Measurements from ENCODE around the gene RAB3D.
A peak's percentile ranks its signal among the peaks of the same experiment; 100 is the strongest.

Gene RAB3D

DNA sequence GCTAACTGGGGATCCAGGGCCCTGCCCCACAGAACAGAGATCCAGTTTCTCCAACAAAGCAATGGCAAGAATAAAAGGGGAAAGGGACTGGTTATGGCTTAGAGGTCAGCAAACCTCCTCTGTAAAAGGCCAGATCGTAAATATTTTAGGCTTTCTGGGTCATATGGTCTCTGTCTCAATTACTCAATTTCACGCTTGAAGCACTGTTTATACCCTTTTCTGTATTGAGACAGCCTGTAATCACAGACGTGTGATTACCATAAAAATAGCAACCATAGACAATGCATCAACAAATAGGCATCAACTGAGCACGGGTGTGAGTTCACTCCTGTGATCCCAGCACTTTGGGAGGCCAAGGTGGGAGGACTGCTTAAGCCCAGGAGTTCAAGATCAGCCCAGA, 9.3 kb downstream of the RAB3D start:
- H3K9me3 ChIP-seq (ENCODE audit: control extremely low read depth in 1 of 5, control insufficient read depth in 4 of 5, insufficient read depth in 2 of 5, low read depth in 1 of 5, low read length in 4 of 5) = no peaks in the 10 kb centered on the region
- H3K36me3 ChIP-seq (ENCODE audit: control insufficient read depth in 4 of 4, insufficient read depth in 4 of 4, low read length in 3 of 4) = peaks cover 3 to 77% (median 19%) of the 10 kb centered on the region in 4 experiments
- H3K4me3 ChIP-seq (ENCODE audit: control insufficient read depth in 1 of 7, extremely low read depth in 1 of 7, insufficient read depth in 4 of 7, low read depth in 2 of 7, low read length in 6 of 7) = no peak overlapping the region
- ChIA-PET CTCF (interaction anchor here (1.6 kb wide), 1 partner anchor 33 kb away, joined by 5 read pairs; no protein-coding TSS in a partner anchor), POLR2A (no interaction called here)
- H3K4me1 ChIP-seq (ENCODE audit: control extremely low read depth in 1 of 4, control insufficient read depth in 4 of 4, insufficient read depth in 4 of 4, low read length in 3 of 4) = peaks cover 2 to 17% (median 15%) of the 10 kb centered on the region in 4 experiments
- DNase-seq = no peak
- no peaks in the 10 kb centered on the region for H3K27me3 ChIP-seq (replicated peaks in 2 of 5; ENCODE audit: control insufficient read depth in 4 of 5, insufficient read depth in 5 of 5, low read length in 4 of 5)
- 91% methylated on average over 4 of the region's 4 CpGs for WGBS (ENCODE audit: insufficient coverage)
- H3K27ac ChIP-seq (ENCODE audit: insufficient read depth in 1 of 2, low read depth in 1 of 2, low read length in 2 of 2, poor library complexity in 1 of 2, severe bottlenecking in 2 of 2) = no peak overlapping the region

DNA sequence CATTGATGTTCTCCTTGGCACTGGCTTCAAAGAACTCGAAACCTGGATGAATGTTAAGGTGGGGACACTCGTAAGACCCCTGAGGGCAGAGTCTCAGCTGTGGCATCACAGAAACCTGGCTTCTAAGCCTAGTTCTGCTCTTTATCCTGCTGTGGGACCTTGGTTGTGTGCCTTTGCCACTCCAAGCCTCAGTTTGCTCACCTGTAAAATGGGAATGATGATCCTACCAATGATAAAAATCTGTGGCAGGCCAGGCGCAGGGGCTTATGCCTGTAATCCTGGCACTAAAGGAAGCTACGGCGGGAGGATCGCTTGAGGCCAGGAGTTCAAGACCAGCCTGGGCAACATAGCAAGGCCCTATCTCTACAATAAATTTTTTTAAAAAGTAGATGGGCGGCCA, 13.9 kb downstream of the RAB3D start:
- H3K27ac ChIP-seq (ENCODE audit: insufficient read depth in 1 of 2, low read depth in 1 of 2, low read length in 2 of 2, poor library complexity in 1 of 2, severe bottlenecking in 2 of 2) = peak overlapping the region; percentile 42 to 49
- CTCF ChIA-PET = interaction anchor here (1.2 to 1.7 kb wide), 7 partner anchors 8 to 83 kb away, joined by 3 to 7 read pairs (median 4); partner anchors contain the start of gene SWSAP1
- POLR2A ChIA-PET = interaction anchor here (1.6 kb wide), 1 partner anchor 30 kb away, joined by 5 read pairs; the partner anchor contains the start of gene TSPAN16
- H3K27me3 ChIP-seq (replicated peaks in 2 of 5; ENCODE audit: control insufficient read depth in 4 of 5, insufficient read depth in 5 of 5, low read length in 4 of 5) = no peaks in the 10 kb centered on the region
- no peak for DNase-seq
- peaks cover 3 to 46% (median 11%) of the 10 kb centered on the region in 4 experiments for H3K36me3 ChIP-seq (ENCODE audit: control insufficient read depth in 4 of 4, insufficient read depth in 4 of 4, low read length in 3 of 4)
- H3K4me1 ChIP-seq (ENCODE audit: control extremely low read depth in 1 of 4, control insufficient read depth in 4 of 4, insufficient read depth in 4 of 4, low read length in 3 of 4) = peaks cover 26 to 63% (median 61%) of the 10 kb centered on the region in 4 experiments
- H3K9me3 ChIP-seq (ENCODE audit: control extremely low read depth in 1 of 5, control insufficient read depth in 4 of 5, insufficient read depth in 2 of 5, low read depth in 1 of 5, low read length in 4 of 5) = no peaks in the 10 kb centered on the region
- H3K4me3 ChIP-seq (ENCODE audit: control insufficient read depth in 1 of 7, extremely low read depth in 1 of 7, insufficient read depth in 4 of 7, low read depth in 2 of 7, low read length in 6 of 7) = no peak overlapping the region
- 93% methylated on average over 5 of the region's 7 CpGs for WGBS (ENCODE audit: insufficient coverage)

DNA sequence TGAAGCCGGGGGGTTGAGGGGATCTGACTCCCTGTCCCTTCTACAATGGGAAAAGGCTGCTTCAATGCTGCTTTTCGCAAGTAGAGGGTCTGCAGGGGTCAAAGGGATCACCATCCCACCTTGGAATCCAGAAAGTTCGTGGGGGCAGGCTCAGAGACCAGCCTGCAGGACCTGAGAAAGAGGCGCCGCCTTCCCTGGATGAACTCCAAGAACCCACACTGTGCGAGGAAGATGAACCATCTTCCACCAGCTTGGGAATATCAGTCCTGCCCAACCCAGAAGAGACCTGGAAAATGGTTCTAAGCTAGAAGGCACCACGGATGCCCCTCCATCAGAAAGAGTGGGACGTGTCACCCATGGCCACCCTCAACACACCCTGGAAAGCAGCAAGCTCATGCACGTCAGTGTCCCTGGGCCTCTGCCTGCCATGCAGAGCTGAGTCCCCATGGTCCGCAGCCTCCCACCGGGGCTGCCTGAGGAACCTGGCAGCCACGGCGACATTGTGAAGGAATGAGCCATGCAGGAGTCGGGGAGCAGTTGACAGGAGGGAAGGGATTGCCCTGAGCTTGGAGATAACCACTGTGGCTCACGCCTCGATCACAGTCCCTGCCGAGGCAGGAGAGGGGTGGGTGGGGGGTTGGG, 14.6 kb downstream of the RAB3D start:
- H3K27ac ChIP-seq (ENCODE audit: insufficient read depth in 1 of 2, low read depth in 1 of 2, low read length in 2 of 2, poor library complexity in 1 of 2, severe bottlenecking in 2 of 2) = peak overlapping the region; percentile 87 to 94
- no peaks in the 10 kb centered on the region for H3K9me3 ChIP-seq (ENCODE audit: control extremely low read depth in 1 of 5, control insufficient read depth in 4 of 5, insufficient read depth in 2 of 5, low read depth in 1 of 5, low read length in 4 of 5)
- CTCF ChIA-PET = interaction anchor here (0.5 to 2.8 kb wide), 10 partner anchors 8 to 82 kb away, joined by 3 to 18 read pairs (median 4); partner anchors contain the start of genes SWSAP1 and TSPAN16
- peak overlapping the region in 2 of 7 experiments; percentile 32 for H3K4me3 ChIP-seq (ENCODE audit: control insufficient read depth in 1 of 7, extremely low read depth in 1 of 7, insufficient read depth in 4 of 7, low read depth in 2 of 7, low read length in 6 of 7)
- peaks cover 26 to 68% (median 67%) of the 10 kb centered on the region in 4 experiments for H3K4me1 ChIP-seq (ENCODE audit: control extremely low read depth in 1 of 4, control insufficient read depth in 4 of 4, insufficient read depth in 4 of 4, low read length in 3 of 4)
- H3K36me3 ChIP-seq (ENCODE audit: control insufficient read depth in 4 of 4, insufficient read depth in 4 of 4, low read length in 3 of 4) = peaks cover 3 to 41% (median 8%) of the 10 kb centered on the region in 4 experiments
- no peaks in the 10 kb centered on the region for H3K27me3 ChIP-seq (replicated peaks in 2 of 5; ENCODE audit: control insufficient read depth in 4 of 5, insufficient read depth in 5 of 5, low read length in 4 of 5)
- POLR2A ChIA-PET = interaction anchor here (0.8 to 3.0 kb wide), 3 partner anchors 13 to 29 kb away, joined by 3 to 15 read pairs (median 5); partner anchors contain the start of genes RAB3D and TSPAN16
- peak in 1 of 3 donors; percentile 30 for DNase-seq
- 67% methylated on average over 8 of the region's 17 CpGs for WGBS (ENCODE audit: insufficient coverage)

DNA sequence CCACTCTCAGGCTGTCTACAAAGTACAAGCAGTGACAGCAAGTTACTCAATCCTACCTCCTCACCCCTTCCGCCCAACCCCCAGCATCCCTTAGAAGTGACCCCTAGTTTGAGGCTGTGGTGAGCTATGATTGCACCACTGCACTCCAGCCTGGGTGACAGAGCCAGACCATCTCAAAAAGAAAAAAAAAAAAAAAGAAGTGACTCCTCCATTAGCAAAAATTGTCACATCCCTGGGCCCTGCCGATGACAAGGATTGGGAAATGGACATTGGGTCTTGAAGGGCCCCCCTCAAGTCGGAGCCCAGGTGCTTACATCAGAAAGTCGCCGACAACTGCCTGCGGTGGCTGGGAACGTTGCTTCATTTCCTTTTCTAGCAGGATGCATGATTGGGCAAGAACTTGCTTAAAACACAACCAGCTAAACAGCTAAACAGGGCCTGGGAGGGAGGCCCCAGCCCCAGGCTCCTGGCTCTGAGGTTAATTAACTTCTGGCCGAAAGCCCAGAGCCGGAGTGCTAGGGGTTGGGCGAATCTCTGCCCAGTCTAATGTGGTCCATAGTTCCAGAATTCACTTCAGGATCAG, 15.3 kb downstream of the RAB3D start:
- POLR2A ChIA-PET = interaction anchor here (0.8 to 3.0 kb wide), 3 partner anchors 13 to 28 kb away, joined by 3 to 15 read pairs (median 5); partner anchors contain the start of genes RAB3D and TSPAN16
- H3K4me3 ChIP-seq (ENCODE audit: control insufficient read depth in 1 of 7, extremely low read depth in 1 of 7, insufficient read depth in 4 of 7, low read depth in 2 of 7, low read length in 6 of 7) = peak overlapping the region in 4 of 7 experiments; percentile 36 to 54 (median 48)
- peak; percentile 95 to 98 (median 98) for DNase-seq

DNA sequence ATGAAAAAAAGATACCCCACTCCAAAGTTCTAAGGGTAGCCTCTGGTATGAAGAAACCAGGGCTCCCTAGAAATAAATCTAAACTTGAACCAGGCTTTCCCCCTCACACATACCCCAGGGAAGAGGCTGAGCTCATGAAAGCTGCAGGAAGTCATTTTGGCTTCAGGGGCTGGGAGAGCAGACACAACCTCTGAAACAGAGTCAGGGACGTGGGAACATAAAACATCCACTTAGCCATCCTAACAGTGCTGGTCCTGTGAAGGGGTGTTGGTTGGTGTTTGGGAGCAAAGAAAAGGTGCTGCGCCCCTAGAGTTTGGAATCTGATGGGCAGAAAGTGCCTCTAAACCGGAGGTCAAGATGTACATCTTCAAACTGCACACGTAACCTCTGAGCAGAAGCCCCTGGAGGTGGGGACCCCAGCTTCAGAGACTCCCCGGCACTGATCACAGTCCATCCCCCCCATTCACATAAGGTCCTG, 15.8 kb downstream of the RAB3D start:
- Histone ChIP-seq H3K4me3 (ENCODE audit: control insufficient read depth in 1 of 7, extremely low read depth in 1 of 7, insufficient read depth in 4 of 7, low read depth in 2 of 7, low read length in 6 of 7) (peak overlapping the region in 5 of 7 experiments; percentile 10 to 54 (median 47)), H3K9me3 (ENCODE audit: control extremely low read depth in 1 of 5, control insufficient read depth in 4 of 5, insufficient read depth in 2 of 5, low read depth in 1 of 5, low read length in 4 of 5) (no peaks in the 10 kb centered on the region), H3K27ac (ENCODE audit: insufficient read depth in 1 of 2, low read depth in 1 of 2, low read length in 2 of 2, poor library complexity in 1 of 2, severe bottlenecking in 2 of 2) (peak overlapping the region; percentile 87 to 94), H3K4me1 (ENCODE audit: control extremely low read depth in 1 of 4, control insufficient read depth in 4 of 4, insufficient read depth in 4 of 4, low read length in 3 of 4) (peaks cover 26 to 77% (median 75%) of the 10 kb centered on the region in 4 experiments), H3K36me3 (ENCODE audit: control insufficient read depth in 4 of 4, insufficient read depth in 4 of 4, low read length in 3 of 4) (peaks cover 3 to 32% (median 8%) of the 10 kb centered on the region in 4 experiments), H3K27me3 (replicated peaks in 2 of 5; ENCODE audit: control insufficient read depth in 4 of 5, insufficient read depth in 5 of 5, low read length in 4 of 5) (no peaks in the 10 kb centered on the region)
- peak in 1 of 3 donors; percentile 27 for DNase-seq
- ChIA-PET POLR2A (interaction anchor here (1.0 to 3.0 kb wide), 2 partner anchors 16 to 51 kb away, joined by 3 to 15 read pairs; partner anchors contain the start of genes RAB3D and SWSAP1), CTCF (interaction anchor here (1.1 to 2.8 kb wide), 7 partner anchors 11 to 59 kb away, joined by 3 to 18 read pairs (median 4); no protein-coding TSS in a partner anchor)
- 59% methylated on average over 3 of the region's 5 CpGs for WGBS (ENCODE audit: insufficient coverage)

More for the DNA sequence above, 15.3 kb downstream of the RAB3D start:
- Histone ChIP-seq H3K4me1 (ENCODE audit: control extremely low read depth in 1 of 4, control insufficient read depth in 4 of 4, insufficient read depth in 4 of 4, low read length in 3 of 4) (peaks cover 26 to 73% (median 70%) of the 10 kb centered on the region in 4 experiments), H3K27ac (ENCODE audit: insufficient read depth in 1 of 2, low read depth in 1 of 2, low read length in 2 of 2, poor library complexity in 1 of 2, severe bottlenecking in 2 of 2) (peak overlapping the region; percentile 87 to 94), H3K36me3 (ENCODE audit: control insufficient read depth in 4 of 4, insufficient read depth in 4 of 4, low read length in 3 of 4) (peaks cover 3 to 36% (median 8%) of the 10 kb centered on the region in 4 experiments), H3K9me3 (ENCODE audit: control extremely low read depth in 1 of 5, control insufficient read depth in 4 of 5, insufficient read depth in 2 of 5, low read depth in 1 of 5, low read length in 4 of 5) (no peaks in the 10 kb centered on the region), H3K27me3 (replicated peaks in 2 of 5; ENCODE audit: control insufficient read depth in 4 of 5, insufficient read depth in 5 of 5, low read length in 4 of 5) (no peaks in the 10 kb centered on the region)
- CTCF ChIA-PET = interaction anchor here (0.9 to 2.8 kb wide), 7 partner anchors 9 to 59 kb away, joined by 3 to 18 read pairs (median 4); no protein-coding TSS in a partner anchor
- WGBS (ENCODE audit: insufficient coverage) = 0% methylated on average over 9 of the region's 10 CpGs

DNA sequence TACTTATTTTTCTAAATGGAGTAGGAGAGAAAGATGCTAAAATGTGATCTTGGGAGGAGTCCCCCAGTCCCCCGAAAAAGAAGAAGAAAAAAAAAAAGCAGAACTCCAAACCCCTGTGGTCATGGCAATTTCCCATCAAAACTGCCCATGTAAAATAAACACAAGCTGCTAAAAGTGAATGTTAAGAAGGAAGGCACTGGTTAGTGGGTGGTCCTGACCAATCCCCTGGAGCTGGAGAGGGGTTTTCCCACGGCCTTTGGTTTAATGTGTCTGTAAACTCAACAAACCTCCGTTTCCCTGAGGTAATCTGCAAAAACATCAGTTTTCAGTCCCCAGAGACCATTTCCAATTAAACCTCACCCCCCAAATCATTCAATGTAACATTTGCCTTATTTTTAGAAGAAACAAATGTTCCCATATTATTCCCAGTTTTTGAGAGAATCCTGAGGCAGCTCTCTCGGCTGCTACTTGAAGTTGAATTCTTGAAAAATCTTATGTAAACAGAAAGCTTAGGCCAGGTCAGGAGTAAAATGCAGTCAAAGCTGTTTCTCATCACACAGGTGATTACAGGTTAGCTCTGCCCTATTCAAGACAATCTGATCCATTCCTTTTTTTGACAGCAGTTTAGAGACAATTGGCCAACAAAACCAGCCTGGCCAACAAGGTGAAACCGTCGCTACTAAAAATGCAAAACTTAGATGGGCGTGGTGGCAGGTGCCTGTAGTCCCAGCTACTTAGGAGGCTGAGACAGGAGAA, 17.0 kb downstream of the RAB3D start:
- Histone ChIP-seq H3K4me3 (ENCODE audit: control insufficient read depth in 1 of 7, extremely low read depth in 1 of 7, insufficient read depth in 4 of 7, low read depth in 2 of 7, low read length in 6 of 7) (peak overlapping the region in 3 of 7 experiments; percentile 0 to 42 (median 42)), H3K27ac (ENCODE audit: insufficient read depth in 1 of 2, low read depth in 1 of 2, low read length in 2 of 2, poor library complexity in 1 of 2, severe bottlenecking in 2 of 2) (peak overlapping the region; percentile 87 to 94), H3K36me3 (ENCODE audit: control insufficient read depth in 4 of 4, insufficient read depth in 4 of 4, low read length in 3 of 4) (peaks cover 3 to 22% (median 7%) of the 10 kb centered on the region in 4 experiments), H3K27me3 (replicated peaks in 2 of 5; ENCODE audit: control insufficient read depth in 4 of 5, insufficient read depth in 5 of 5, low read length in 4 of 5) (no peaks in the 10 kb centered on the region), H3K9me3 (ENCODE audit: control extremely low read depth in 1 of 5, control insufficient read depth in 4 of 5, insufficient read depth in 2 of 5, low read depth in 1 of 5, low read length in 4 of 5) (no peaks in the 10 kb centered on the region), H3K4me1 (ENCODE audit: control extremely low read depth in 1 of 4, control insufficient read depth in 4 of 4, insufficient read depth in 4 of 4, low read length in 3 of 4) (peaks cover 26 to 86% (median 80%) of the 10 kb centered on the region in 4 experiments)
- ChIA-PET CTCF (interaction anchor here (0.8 to 2.8 kb wide), 15 partner anchors 10 to 160 kb away, joined by 3 to 18 read pairs (median 5); partner anchors contain the start of genes CCDC159, SWSAP1 and TMEM205), POLR2A (interaction anchor here (0.6 to 3.0 kb wide), 11 partner anchors 10 to 55 kb away, joined by 3 to 15 read pairs (median 4); partner anchors contain the start of genes CCDC159, RAB3D, SWSAP1 and TMEM205)
- peak; percentile 73 to 96 (median 96) for DNase-seq
- WGBS (ENCODE audit: insufficient coverage) = 53% methylated on average over 6 of the region's 7 CpGs
